Stimulated activated CD8-positive, alpha-beta memory T cell treated with anti-CD3 and anti-CD28 coated beads, Interleukin-15, amount 100 ng/mL, for 1 hour (primary cell): ENCODE data around the gene BTC.
"Not testable (repeated sequence)": the region's sequence is repeated elsewhere in the genome, so short reads cannot be mapped to it uniquely, and the experiment has no call there.

ENCODE experiments used
- DNase-seq: peaks from one replicate; pipeline ENCODE4 v3.0.0-alpha.2; 2020; ENCODE audit warnings: low read depth

Gene BTC

GRCh38 chr4:74758551-74759145, 35.7 kb downstream of the BTC start:
- DNase-seq, result no peak

- DNase-seq, result no peak
These were observed 37.2 kb downstream of the BTC start for GRCh38 chr4:74757136-74757535.

- DNase-seq, result no peak
These were observed 38.8 kb downstream of the BTC start for GRCh38 chr4:74755486-74755885.

- no peak for DNase-seq
These were observed 40.1 kb downstream of the BTC start for GRCh38 chr4:74754218-74754617.

GRCh38 chr4:74752798-74753197, 41.5 kb downstream of the BTC start:
- no peak for DNase-seq

GRCh38 chr4:74751856-74752255, 42.5 kb downstream of the BTC start:
- no peak for DNase-seq

- no peak for DNase-seq
These were observed 43.1 kb downstream of the BTC start for GRCh38 chr4:74751247-74751646.

GRCh38 chr4:74742185-74742584, 52.1 kb downstream of the BTC start:
- no peak for DNase-seq

GRCh38 chr4:74738464-74739143, 55.7 kb downstream of the BTC start:
- no peak for DNase-seq

- no peak for DNase-seq
These were observed 59.3 kb downstream of the BTC start for GRCh38 chr4:74734995-74735394.

GRCh38 chr4:74733756-74734155, 60.6 kb downstream of the BTC start:
- DNase-seq, result no peak

GRCh38 chr4:74724979-74725378, 69.3 kb downstream of the BTC start:
- DNase-seq, result no peak

GRCh38 chr4:74716436-74716765, 77.9 kb downstream of the BTC start:
- DNase-seq, result no peak

GRCh38 chr4:74715706-74716435, 78.5 kb downstream of the BTC start:
- DNase-seq, result no peak

GRCh38 chr4:74714611-74715130, 79.7 kb downstream of the BTC start:
- no peak for DNase-seq

GRCh38 chr4:74708135-74708534, 86.2 kb downstream of the BTC start:
- DNase-seq, result not testable (repeated sequence)
